HFF-Myc (cell line): ENCODE data around the gene PTGFR.

ENCODE experiments used
- DNase-seq: peaks from one replicate; pipeline ENCODE4 v3.0.0-alpha.2; 2011; ENCODE audit warnings: low read depth; ENCODE audit errors: extremely low read depth
- H3K4me3 ChIP-seq: replicated peaks from 2 replicates; pipeline ENCODE4 v1.5.1; 2011; ENCODE audit warnings: low read depth, mild to moderate bottlenecking, control low read depth, low read length
- TF ChIP-seq, protein P1 (sequence below): IDR thresholded peaks from 2 replicates; pipeline ENCODE4 v1.5.1; 2012; ENCODE audit warnings: mild to moderate bottlenecking, low read depth, low read length, control low read depth; ENCODE audit errors: missing control alignments

The PTGFR gene, protein sequence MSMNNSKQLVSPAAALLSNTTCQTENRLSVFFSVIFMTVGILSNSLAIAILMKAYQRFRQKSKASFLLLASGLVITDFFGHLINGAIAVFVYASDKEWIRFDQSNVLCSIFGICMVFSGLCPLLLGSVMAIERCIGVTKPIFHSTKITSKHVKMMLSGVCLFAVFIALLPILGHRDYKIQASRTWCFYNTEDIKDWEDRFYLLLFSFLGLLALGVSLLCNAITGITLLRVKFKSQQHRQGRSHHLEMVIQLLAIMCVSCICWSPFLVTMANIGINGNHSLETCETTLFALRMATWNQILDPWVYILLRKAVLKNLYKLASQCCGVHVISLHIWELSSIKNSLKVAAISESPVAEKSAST

GRCh38 chr1:78490861-78491450 is at the start of gene PTGFR:
Gene PTGFR (plus strand): TSS chr1:78490974. CDS start chr1:78492744, 1,770 bp downstream.
- DNase-seq: no peak
- peak within 1 kb of the TSS; percentile 63 for H3K4me3 ChIP-seq
- TF ChIP-seq, protein P1, sequence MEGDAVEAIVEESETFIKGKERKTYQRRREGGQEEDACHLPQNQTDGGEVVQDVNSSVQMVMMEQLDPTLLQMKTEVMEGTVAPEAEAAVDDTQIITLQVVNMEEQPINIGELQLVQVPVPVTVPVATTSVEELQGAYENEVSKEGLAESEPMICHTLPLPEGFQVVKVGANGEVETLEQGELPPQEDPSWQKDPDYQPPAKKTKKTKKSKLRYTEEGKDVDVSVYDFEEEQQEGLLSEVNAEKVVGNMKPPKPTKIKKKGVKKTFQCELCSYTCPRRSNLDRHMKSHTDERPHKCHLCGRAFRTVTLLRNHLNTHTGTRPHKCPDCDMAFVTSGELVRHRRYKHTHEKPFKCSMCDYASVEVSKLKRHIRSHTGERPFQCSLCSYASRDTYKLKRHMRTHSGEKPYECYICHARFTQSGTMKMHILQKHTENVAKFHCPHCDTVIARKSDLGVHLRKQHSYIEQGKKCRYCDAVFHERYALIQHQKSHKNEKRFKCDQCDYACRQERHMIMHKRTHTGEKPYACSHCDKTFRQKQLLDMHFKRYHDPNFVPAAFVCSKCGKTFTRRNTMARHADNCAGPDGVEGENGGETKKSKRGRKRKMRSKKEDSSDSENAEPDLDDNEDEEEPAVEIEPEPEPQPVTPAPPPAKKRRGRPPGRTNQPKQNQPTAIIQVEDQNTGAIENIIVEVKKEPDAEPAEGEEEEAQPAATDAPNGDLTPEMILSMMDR: no peak

DNA sequence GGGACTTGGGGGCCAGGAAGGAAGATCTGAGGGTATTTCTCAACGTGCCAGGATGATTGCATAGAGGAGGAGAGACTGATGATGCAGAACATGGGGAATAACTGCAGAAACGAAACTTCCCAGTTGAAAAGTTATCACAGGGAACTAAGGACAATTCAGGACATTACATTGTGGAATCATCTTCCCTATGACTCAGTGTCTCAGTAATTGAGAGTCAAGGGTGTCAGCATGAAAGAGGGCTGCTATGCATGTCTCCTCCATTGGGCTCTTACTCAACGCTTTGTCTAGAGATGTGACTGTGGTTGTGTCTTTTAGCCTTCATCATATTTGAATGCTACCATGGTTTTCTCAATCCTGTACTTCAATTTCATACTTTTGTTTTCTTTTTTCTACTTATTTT is 48.9 kb upstream of the PTGFR start:
- TF ChIP-seq, protein P1: no peak
- H3K4me3 ChIP-seq: no peak overlapping the region
- no peak for DNase-seq

GRCh38 chr1:78447086-78447485 is 43.7 kb upstream of the PTGFR start:
- TF ChIP-seq, protein P1: no peak
- DNase-seq: no peak
- H3K4me3 ChIP-seq: no peak overlapping the region

DNA sequence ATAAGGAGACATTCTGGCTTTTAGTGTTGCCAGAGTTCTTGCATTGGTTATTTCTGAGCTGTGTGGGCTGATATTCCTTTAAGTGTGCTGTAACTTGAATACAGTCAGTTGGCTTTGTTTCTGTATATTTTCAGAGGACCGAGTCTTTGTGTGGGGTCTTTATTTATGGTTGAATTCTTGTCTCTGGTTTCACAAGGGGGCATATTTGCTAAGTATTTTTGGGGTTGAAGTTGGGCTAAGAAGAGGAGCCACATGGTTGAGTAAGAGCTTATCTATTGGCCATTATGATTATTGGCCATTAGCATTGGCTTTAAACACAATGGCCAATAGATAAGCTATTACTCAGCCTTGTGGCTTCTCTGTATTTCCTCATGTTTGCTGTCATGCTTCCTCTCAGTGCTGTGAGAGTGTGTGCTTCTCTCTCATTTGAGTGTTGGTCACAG is 26.3 kb upstream of the PTGFR start:
- no peak for DNase-seq
- no peak overlapping the region for H3K4me3 ChIP-seq
- TF ChIP-seq, protein P1: no peak

DNA sequence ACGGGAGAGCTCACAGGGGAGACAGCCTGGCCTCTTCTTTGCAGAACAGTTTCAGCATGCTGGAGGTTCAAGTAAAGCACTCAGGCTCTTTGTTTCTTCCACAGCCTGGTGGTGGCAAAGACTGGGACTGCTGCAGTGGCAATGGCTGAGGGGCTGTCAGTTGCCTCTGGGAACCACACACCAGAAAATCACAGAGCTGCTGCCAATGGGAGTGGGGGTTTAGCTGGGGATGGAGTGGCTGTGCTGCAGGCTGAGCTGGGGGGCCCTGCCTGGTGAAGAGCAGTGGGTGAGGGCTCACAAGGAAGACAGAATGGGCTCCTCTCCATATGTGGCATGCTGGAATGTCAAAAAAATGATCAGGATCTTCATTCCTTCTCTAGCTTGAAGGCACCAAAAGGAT is 25.6 kb upstream of the PTGFR start:
- no peak overlapping the region for H3K4me3 ChIP-seq
- TF ChIP-seq, protein P1: no peak
- no peak for DNase-seq

DNA sequence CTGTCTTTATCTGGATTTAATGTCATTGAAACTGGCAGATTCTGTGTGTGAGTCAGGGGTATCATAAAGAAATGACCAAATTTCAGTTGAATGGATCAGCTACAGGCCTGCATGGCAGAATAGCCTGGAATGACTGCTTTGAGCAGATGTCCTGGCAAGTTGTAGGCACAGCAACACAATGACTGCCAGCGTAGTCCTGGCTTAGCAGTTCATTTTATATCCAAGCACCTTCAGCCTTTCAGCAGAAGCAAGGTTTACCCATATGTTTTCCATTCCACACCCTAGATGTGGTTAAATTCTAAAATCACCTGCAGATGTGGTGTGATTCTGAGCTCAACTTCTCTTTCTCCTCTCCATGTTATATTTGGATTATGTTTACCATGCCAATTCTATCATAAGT is 22.3 kb upstream of the PTGFR start:
- peak; percentile 50 for DNase-seq
- no peak overlapping the region for H3K4me3 ChIP-seq
- TF ChIP-seq, protein P1: no peak
